ENCODE measurements around the gene TTL. TPM values are rescaled to one million over a fixed set of nuclear protein-coding genes. Genes with fewer than 3 reads are reported as not detected.
A peak's percentile ranks its signal among the peaks of the same experiment; 100 is the strongest.
"Not testable (repeated sequence)": the region's sequence is repeated elsewhere in the genome, so short reads cannot be mapped to it uniquely, and the experiment has no call there.

The TTL gene
- polyA plus RNA-seq, 4 donors, result 32.9 to 41.0 (median 38.3) TPM

- DNase-seq (ENCODE audit: low read depth in 4 of 4, low spot score in 3 of 4), result no peak
These were observed 34.8 kb downstream of the TTL start for GRCh38 chr2:112516801-112517200.

GRCh38 chr2:112518807-112519206 lies 36.9 kb downstream of the TTL start:
- no peak for DNase-seq (ENCODE audit: low read depth in 4 of 4, low spot score in 3 of 4)

GRCh38 chr2:112519506-112519905 lies 37.5 kb downstream of the TTL start:
- no peak for DNase-seq (ENCODE audit: low read depth in 4 of 4, low spot score in 3 of 4)

- DNase-seq (ENCODE audit: low read depth in 4 of 4, low spot score in 3 of 4), result no peak
These were observed 38.4 kb downstream of the TTL start for GRCh38 chr2:112520234-112520783.

GRCh38 chr2:112523291-112523777 lies 41.4 kb downstream of the TTL start:
- no peak for DNase-seq (ENCODE audit: low read depth in 4 of 4, low spot score in 3 of 4)

GRCh38 chr2:112524276-112524675 lies 42.3 kb downstream of the TTL start:
- not testable (repeated sequence) for DNase-seq (ENCODE audit: low read depth in 4 of 4, low spot score in 3 of 4)

GRCh38 chr2:112528541-112528940 lies 46.6 kb downstream of the TTL start:
- no peak for DNase-seq (ENCODE audit: low read depth in 4 of 4, low spot score in 3 of 4)

- no peak for DNase-seq (ENCODE audit: low read depth in 4 of 4, low spot score in 3 of 4)
These were observed 47.8 kb downstream of the TTL start for GRCh38 chr2:112529757-112530156.

- DNase-seq (ENCODE audit: low read depth in 4 of 4, low spot score in 3 of 4), result no peak
These were observed 48.8 kb downstream of the TTL start for GRCh38 chr2:112530728-112531127.

- DNase-seq (ENCODE audit: low read depth in 4 of 4, low spot score in 3 of 4), result no peak
These were observed 52.9 kb downstream of the TTL start for GRCh38 chr2:112534826-112535225.

- not testable (repeated sequence) for DNase-seq (ENCODE audit: low read depth in 4 of 4, low spot score in 3 of 4)
These were observed 54.7 kb downstream of the TTL start for GRCh38 chr2:112536665-112537064.

- DNase-seq (ENCODE audit: low read depth in 4 of 4, low spot score in 3 of 4), result no peak
These were observed 57.4 kb downstream of the TTL start for GRCh38 chr2:112539306-112539705.

GRCh38 chr2:112540906-112541305 lies 59.0 kb downstream of the TTL start:
- no peak for DNase-seq (ENCODE audit: low read depth in 4 of 4, low spot score in 3 of 4)

GRCh38 chr2:112541315-112542122 lies 59.6 kb downstream of the TTL start:
- DNase-seq (ENCODE audit: low read depth in 4 of 4, low spot score in 3 of 4), result peak in 2 of 4 donors; percentile 52 to 82

- DNase-seq (ENCODE audit: low read depth in 4 of 4, low spot score in 3 of 4), result peak; percentile 67 to 84 (median 80)
These were observed 60.4 kb downstream of the TTL start, which contains the start of gene POLR1B for GRCh38 chr2:112542123-112542983. TSS of gene POLR1B (plus strand) at chr2:112542465. CDS start at chr2:112542495, 30 bp downstream.

- no peak for DNase-seq (ENCODE audit: low read depth in 4 of 4, low spot score in 3 of 4)
These were observed 61.2 kb downstream of the TTL start for GRCh38 chr2:112542984-112543661.

GRCh38 chr2:112547333-112547732 lies 65.4 kb downstream of the TTL start:
- DNase-seq (ENCODE audit: low read depth in 4 of 4, low spot score in 3 of 4), result no peak

GRCh38 chr2:112548980-112549379 lies 67.0 kb downstream of the TTL start:
- no peak for DNase-seq (ENCODE audit: low read depth in 4 of 4, low spot score in 3 of 4)

GRCh38 chr2:112566104-112566503 lies 84.1 kb downstream of the TTL start:
- no peak for DNase-seq (ENCODE audit: low read depth in 4 of 4, low spot score in 3 of 4)

GRCh38 chr2:112566508-112566907 lies 84.6 kb downstream of the TTL start:
- not testable (repeated sequence) for DNase-seq (ENCODE audit: low read depth in 4 of 4, low spot score in 3 of 4)
